ENCODE data around the gene F2RL1. TPM values are rescaled to one million over a fixed set of nuclear protein-coding genes. Genes with fewer than 3 reads are reported as not detected.
"Not testable (repeated sequence)": the region's sequence is repeated elsewhere in the genome, so short reads cannot be mapped to it uniquely, and the experiment has no call there.

The F2RL1 gene
- total RNA-seq, 2 experiments from 2014 or later, result 2.9 to 3.6 TPM

DNA sequence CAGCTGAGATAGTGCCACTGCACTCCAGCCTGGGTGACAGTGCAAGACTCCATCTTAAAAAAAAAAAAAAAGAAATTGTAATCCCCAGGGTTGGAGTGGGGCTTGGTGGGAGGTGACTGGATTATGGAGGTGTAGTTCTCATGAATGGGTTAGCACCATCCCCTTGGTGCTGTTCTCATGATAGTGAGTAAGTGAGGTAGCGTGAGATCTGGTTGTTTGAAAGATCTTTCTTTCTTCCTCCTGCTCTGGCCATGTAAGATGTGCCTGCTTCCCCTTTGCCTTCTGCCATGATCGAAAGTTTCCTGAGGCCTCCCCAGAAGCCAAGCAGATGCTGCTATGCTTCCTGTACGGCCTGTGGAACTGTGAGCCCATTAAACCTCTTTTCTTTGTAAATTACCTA is 34.9 kb downstream of the F2RL1 start:
- not testable (repeated sequence) for H3K27me3 Mint-ChIP-seq, H3K9me3 Mint-ChIP-seq, DNase-seq, H3K27ac Mint-ChIP-seq, H3K4me3 Mint-ChIP-seq
- Mint-ChIP-seq H3K36me3 (peaks cover 15% of the 10 kb centered on the region), H3K4me1 (peaks cover 22% of the 10 kb centered on the region)

DNA sequence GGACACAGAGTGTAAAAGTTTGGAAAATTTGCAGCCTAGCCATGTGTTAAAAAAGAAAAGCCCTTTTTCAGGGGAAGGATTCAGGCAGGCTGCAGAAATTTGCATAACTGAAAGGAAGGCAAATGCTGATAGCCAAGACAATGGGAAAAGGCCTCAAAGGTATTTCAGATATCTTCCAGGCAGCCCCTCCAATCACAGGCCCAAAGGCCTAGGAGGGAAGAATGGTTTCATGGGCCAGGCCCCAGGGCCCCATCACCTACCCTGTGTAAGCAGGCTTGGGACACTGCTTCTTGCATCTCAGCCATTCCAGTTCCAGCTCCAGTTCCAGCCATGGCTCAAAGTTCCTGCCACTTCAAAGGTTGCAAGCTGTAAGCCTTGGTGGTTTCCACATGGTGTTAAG is 35.8 kb downstream of the F2RL1 start:
- no peak overlapping the region for H3K27ac Mint-ChIP-seq
- no peak for DNase-seq
- H3K36me3 Mint-ChIP-seq, result peaks cover 15% of the 10 kb centered on the region
- peaks cover 22% of the 10 kb centered on the region for H3K4me1 Mint-ChIP-seq
- peaks cover 8% of the 10 kb centered on the region for H3K9me3 Mint-ChIP-seq
- H3K4me3 Mint-ChIP-seq, result no peak overlapping the region
- H3K27me3 Mint-ChIP-seq, result no peaks in the 10 kb centered on the region

DNA sequence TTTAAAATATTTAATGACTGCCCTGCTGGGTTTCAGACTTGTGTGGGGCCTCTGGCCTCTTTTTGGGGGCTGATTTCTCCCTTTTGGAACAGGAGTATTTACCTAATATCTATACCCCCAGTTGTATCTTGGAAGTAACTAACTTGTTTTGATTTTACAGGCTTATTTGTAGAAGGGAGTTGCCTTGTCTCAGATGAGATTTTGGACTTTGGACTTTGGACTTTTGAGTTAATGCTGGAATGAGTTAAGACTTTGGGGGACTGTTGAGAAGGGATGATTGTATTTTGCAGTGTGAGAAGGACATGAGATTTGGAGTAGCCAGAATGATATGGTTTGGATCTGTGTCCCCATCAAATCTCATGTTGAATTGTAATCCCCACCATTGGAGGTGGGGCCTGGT is 36.7 kb downstream of the F2RL1 start:
- not testable (repeated sequence) for DNase-seq, H3K27me3 Mint-ChIP-seq, H3K4me3 Mint-ChIP-seq, H3K9me3 Mint-ChIP-seq
- Mint-ChIP-seq H3K36me3 (peaks cover 15% of the 10 kb centered on the region), H3K27ac (peak overlapping the region; percentile 84), H3K4me1 (peaks cover 18% of the 10 kb centered on the region)

DNA sequence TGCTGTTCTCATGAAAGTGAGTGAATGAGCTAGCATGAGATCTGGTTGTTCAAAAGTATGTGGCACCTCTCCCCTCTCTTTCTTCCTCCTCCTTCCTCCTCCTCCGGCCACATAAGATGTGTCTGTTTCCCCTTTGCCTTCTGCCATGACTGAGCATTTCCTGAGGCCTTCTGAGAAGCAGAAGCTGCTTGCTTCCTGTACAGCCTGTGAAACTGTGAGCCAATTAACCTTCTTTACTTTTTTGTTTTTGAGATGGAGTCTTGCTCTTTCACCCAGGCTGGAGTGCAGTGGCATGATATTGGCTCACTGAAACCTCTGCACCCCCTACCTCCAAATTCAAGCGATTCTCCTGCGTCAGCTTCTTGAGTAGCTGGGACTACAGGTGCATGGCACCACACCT is 37.1 kb downstream of the F2RL1 start:
- peaks cover 18% of the 10 kb centered on the region for H3K4me1 Mint-ChIP-seq
- peak overlapping the region; percentile 84 for H3K27ac Mint-ChIP-seq
- H3K4me3 Mint-ChIP-seq, result peak overlapping the region; percentile 30
- no peaks in the 10 kb centered on the region for H3K27me3 Mint-ChIP-seq
- no peak for DNase-seq
- H3K36me3 Mint-ChIP-seq, result peaks cover 15% of the 10 kb centered on the region
- H3K9me3 Mint-ChIP-seq, result peaks cover 8% of the 10 kb centered on the region

DNA sequence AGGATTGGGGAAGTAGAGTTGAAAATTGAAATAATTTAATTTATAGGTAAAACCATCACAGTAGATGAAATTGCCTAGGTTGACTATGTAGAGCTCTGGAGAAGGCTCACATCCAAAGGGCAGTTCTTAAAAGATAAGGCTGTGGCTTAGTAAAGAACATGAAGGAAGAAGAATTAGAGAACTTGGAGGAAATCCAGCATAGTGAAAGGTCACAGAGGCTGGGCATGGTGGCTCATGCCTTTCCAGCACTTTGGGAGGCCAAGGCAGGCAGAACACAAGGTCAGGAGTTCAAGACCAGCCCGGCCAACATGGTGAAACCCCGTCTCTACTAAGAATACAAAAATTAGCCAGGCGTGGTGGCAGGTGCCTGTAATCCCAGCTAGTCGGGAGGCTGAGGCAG is 38.0 kb downstream of the F2RL1 start:
- not testable (repeated sequence) for H3K27me3 Mint-ChIP-seq, H3K9me3 Mint-ChIP-seq, H3K4me3 Mint-ChIP-seq, DNase-seq
- peak overlapping the region; percentile 84 for H3K27ac Mint-ChIP-seq
- peaks cover 17% of the 10 kb centered on the region for H3K4me1 Mint-ChIP-seq
- H3K36me3 Mint-ChIP-seq, result peaks cover 15% of the 10 kb centered on the region

DNA sequence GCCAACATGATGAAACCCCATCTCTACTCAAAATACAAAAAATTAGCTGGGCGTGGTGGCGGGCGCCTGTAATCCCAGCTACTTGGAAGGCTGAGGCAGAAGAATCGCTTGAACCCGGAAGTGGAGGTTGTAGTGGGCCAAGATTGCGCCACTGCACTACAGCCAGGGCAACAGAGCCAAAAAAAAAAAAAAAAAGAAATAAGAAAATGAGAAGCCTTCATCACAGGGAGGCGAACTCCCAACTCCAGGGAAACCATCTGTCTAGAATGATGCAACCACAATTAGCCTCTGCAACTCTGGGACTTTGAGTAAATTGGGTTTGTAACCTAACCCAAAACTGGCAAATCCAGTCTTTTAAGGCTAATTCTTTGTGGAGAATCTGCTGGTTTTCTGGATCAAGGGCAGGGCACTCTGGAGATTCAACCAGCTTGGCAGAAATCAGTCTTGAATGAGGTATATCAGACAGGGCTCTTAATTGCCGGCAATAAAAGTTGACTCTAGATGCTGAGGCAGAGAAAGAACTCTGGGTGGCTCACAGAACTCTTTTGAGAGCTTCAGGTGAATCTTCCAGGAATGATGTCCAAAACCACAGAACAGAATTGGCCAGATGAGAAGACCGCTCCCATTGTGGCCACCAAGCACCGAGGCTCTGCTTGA is 40.9 kb downstream of the F2RL1 start:
- Mint-ChIP-seq H3K9me3 (peaks cover 6% of the 10 kb centered on the region), H3K27me3 (no peaks in the 10 kb centered on the region), H3K36me3 (peaks cover 15% of the 10 kb centered on the region), H3K27ac (no peak overlapping the region), H3K4me1 (peaks cover 17% of the 10 kb centered on the region), H3K4me3 (no peak overlapping the region)
- no peak for DNase-seq

DNA sequence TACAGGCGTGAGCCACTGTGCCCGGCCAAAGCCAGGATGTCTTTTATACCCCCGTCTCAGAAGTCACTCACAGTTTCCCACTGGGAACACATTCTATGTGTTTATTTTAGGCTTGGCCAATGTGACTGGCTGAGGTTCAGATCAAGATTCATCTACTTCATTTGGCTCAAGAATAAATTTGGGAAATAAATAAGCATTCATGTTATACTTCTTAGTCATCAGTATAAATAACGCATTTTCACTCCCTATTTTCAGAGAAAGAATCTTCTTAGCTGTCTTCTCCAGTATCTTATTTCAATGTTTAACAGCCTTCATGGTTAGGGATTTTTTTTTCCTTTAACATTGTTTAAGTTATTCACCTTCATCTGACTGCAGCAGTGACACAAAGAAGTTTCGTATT is 42.8 kb downstream of the F2RL1 start:
- H3K4me1 Mint-ChIP-seq, result peaks cover 3% of the 10 kb centered on the region
- peaks cover 2% of the 10 kb centered on the region for H3K9me3 Mint-ChIP-seq
- H3K27me3 Mint-ChIP-seq, result no peaks in the 10 kb centered on the region
- no peak for DNase-seq
- peaks cover 2% of the 10 kb centered on the region for H3K36me3 Mint-ChIP-seq
- H3K4me3 Mint-ChIP-seq, result no peak overlapping the region
- no peak overlapping the region for H3K27ac Mint-ChIP-seq

DNA sequence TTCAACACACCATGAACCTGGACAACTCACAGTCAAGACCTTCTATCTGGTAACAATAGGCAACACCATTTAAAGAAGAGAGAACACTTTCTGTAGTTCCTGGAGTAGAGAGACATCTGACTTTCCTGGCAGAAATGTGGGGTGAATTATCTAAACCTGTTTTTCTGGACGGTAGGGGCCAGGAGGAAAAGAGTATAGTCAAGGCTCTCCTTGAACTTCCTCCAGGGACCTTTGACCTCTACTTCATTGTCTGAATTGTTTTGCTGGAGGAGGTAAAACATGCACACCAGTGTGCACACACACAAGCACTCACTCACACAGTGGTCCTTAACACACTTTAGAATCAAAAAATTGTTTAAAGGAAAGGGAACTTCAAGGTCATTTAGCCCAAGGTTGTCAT is 44.2 kb downstream of the F2RL1 start:
- no peak for DNase-seq
- H3K27ac Mint-ChIP-seq, result no peak overlapping the region
- H3K36me3 Mint-ChIP-seq, result no peaks in the 10 kb centered on the region
- no peaks in the 10 kb centered on the region for H3K27me3 Mint-ChIP-seq
- no peaks in the 10 kb centered on the region for H3K9me3 Mint-ChIP-seq
- no peak overlapping the region for H3K4me3 Mint-ChIP-seq
- H3K4me1 Mint-ChIP-seq, result peaks cover 3% of the 10 kb centered on the region

DNA sequence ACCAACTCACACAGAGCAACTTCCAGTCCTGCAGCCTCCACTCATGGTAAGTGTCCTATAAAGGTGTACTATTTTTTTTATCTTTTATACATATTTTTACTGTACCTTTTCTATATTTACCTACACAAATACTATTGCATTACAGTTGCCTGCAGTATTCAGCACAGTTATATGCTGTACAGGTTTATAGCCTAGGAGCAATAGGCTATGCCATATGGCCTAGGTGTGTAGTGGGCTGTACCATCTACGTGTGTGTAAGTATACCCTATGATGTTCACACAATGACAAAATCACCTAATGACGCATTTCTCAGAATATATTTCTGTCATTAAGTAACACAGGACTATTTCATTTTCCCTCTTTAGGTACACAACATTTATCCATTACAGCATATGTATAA is 47.7 kb downstream of the F2RL1 start:
- Mint-ChIP-seq H3K4me3 (no peak overlapping the region), H3K4me1 (peaks cover 3% of the 10 kb centered on the region), H3K27me3 (no peaks in the 10 kb centered on the region), H3K36me3 (no peaks in the 10 kb centered on the region), H3K9me3 (no peaks in the 10 kb centered on the region), H3K27ac (no peak overlapping the region)
- no peak for DNase-seq

DNA sequence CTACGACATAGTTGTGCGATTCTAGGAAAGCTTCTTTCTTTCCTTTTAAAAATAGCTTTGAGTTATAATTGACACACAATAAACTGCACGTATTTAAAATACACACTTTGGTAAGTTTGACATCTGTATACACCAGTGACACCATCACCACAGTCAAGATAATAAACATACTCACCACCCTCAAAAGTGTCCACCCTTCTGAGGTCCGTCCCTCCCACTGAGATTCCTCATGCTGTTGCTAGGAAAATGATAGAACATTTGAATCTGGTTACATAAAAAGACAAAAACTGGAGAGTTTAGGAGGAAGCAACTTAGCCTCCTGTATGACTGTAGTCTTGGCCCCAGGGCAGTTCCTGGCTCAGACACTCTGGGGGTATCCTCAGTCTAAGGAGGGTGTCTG is 48.2 kb downstream of the F2RL1 start:
- DNase-seq, result no peak
- Mint-ChIP-seq H3K27ac (no peak overlapping the region), H3K27me3 (no peaks in the 10 kb centered on the region), H3K9me3 (no peaks in the 10 kb centered on the region), H3K4me1 (peaks cover 3% of the 10 kb centered on the region), H3K4me3 (no peak overlapping the region), H3K36me3 (no peaks in the 10 kb centered on the region)

DNA sequence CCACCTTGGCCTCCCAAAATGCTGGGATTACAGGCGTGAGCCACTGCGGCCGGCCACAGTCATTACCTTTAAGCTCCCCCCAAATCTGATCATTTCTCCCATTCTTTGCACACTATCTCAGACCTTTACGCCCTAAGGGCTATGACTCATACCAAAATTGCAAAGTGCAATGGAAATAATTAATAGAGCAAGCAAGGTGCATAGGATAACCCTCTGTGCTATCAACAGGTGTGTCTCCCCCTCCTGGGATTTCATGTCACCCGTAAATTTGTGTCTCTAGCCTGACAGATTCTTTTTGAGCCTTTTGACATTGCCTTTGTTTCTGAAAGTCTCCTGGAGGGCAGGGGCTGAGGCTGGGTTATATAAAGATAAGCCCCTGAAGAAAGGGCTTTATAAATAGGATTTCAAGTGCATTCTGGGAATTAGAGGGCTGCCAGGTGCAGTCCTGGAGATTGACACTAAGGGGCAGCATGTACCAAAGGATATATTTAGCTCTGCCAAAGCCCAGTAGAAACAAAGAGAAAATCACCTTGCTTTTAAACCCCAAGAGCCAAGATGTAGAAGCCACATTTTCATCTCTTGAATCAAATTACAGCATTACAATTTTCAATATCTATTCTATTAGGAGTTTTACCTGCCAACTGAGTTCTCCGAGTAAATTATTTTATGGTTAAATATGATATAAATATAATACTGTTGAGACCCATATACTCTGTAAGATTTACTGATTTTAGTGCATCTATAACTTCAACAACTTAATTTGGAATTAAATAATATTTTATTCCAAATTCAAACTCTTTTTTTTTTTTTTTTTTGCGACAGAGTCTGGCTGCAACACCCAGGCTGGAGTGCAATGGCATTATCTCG is 49.2 kb downstream of the F2RL1 start:
- Mint-ChIP-seq H3K36me3 (no peaks in the 10 kb centered on the region), H3K4me3 (no peak overlapping the region), H3K4me1 (peaks cover 3% of the 10 kb centered on the region), H3K9me3 (no peaks in the 10 kb centered on the region), H3K27ac (no peak overlapping the region), H3K27me3 (no peaks in the 10 kb centered on the region)
- peak; percentile 51 for DNase-seq

DNA sequence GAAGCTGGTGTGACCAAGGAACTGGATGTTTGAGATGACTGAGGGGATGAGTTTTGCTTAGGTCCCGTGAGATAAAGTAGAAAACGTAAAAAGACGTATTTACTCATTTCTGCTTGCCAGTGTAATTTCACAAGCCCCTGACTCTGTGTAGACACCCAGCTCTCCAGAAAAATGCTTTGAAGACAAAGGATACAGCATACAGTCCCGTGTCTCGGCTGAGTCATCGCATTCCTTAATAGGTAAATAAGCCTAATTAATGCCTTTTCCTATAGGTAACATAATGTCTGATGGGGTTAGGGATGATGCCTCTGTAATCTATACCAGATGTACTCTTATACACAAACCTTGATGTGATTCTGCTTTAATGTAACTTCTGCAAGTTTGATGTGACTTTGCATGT is 51.2 kb downstream of the F2RL1 start:
- Mint-ChIP-seq H3K9me3 (no peaks in the 10 kb centered on the region), H3K27ac (no peak overlapping the region), H3K4me1 (peaks cover 3% of the 10 kb centered on the region), H3K4me3 (no peak overlapping the region), H3K36me3 (no peaks in the 10 kb centered on the region), H3K27me3 (no peaks in the 10 kb centered on the region)
- no peak for DNase-seq

DNA sequence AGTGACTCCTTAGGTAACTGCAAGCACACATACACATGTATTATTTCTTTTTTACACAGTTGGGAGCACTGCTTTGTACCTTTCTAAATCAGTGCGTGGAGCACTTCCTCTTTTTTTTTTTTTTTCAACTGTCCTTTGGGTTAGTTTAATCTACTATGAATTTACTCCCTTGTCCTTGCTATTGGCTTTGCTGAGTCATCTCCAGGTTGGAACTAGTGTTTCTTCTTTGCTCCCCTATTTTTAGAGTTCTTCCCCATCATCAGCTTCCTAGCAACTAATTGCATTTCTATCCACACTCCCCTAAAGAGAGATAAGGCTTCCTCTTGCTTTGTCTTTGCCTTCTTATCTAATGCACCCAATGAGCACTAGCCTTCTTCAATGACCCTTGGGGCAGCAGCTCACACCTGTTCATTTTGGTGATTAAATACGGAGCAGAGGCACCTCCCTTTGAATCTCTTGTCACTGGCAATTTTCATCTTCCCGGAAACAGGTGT is 55.3 kb downstream of the F2RL1 start:
- no peak for DNase-seq
- Mint-ChIP-seq H3K4me3 (no peak overlapping the region), H3K36me3 (no peaks in the 10 kb centered on the region), H3K9me3 (no peaks in the 10 kb centered on the region), H3K4me1 (no peaks in the 10 kb centered on the region), H3K27ac (no peak overlapping the region), H3K27me3 (no peaks in the 10 kb centered on the region)

All from activated naive CD8-positive, alpha-beta T cell treated with anti-CD3 and anti-CD28 coated beads for 36 hours (primary cell).